Measurements from ENCODE around the gene TRIM24. TPM values are rescaled to one million over a fixed set of nuclear protein-coding genes. Genes with fewer than 3 reads are reported as not detected.

The TRIM24 gene
- polyA plus RNA-seq, 1 donor (not counting 4 experiments of a cell fraction or from before 2014, with no cell fraction given) = 7.9 TPM

GRCh38 chr7:138458576-138459412, 1.3 kb upstream of the TRIM24 start:
- Histone ChIP-seq H3K9ac (ENCODE audit: control insufficient read depth, extremely low read depth, insufficient read depth, low read length) (no peak overlapping the region), H3K36me3 (ENCODE audit: control insufficient read depth in 2 of 2, extremely low read depth in 1 of 2, insufficient read depth in 2 of 2, low read length in 2 of 2) (no peaks in the 10 kb centered on the region), H3K4me3 (ENCODE audit: control insufficient read depth in 2 of 3, extremely low read depth in 1 of 3, insufficient read depth in 2 of 3, low read depth in 1 of 3, low read length in 3 of 3) (no peak overlapping the region), H3K4me2 (ENCODE audit: control insufficient read depth, extremely low read depth, insufficient read depth, low read depth, low read length) (peak overlapping the region; percentile 30), H3K9me3 (ENCODE audit: control insufficient read depth, low read depth, low read length) (no peaks in the 10 kb centered on the region), H3K9me1 (ENCODE audit: control insufficient read depth, extremely low read depth, insufficient read depth, low read length) (no peaks in the 10 kb centered on the region), H3K27me3 (ENCODE audit: control insufficient read depth, extremely low read depth, insufficient read depth, low read length) (no peaks in the 10 kb centered on the region), H3K4me1 (ENCODE audit: control insufficient read depth, extremely low read depth, insufficient read depth, low read length) (peaks cover 5% of the 10 kb centered on the region), H3K27ac (ENCODE audit: control insufficient read depth, insufficient read depth, low read length) (no peak overlapping the region), H2AFZ (ENCODE audit: control insufficient read depth, low read length) (no peak overlapping the region), H3K79me2 (ENCODE audit: control insufficient read depth, insufficient read depth, low read length) (peaks cover 21% of the 10 kb centered on the region), H4K20me1 (ENCODE audit: control insufficient read depth, extremely low read depth, insufficient read depth, low read length) (no peaks in the 10 kb centered on the region)
- DNase-seq (ENCODE audit: low read depth, low spot score) (no peak), FAIRE-seq (no peak)
- dilution Hi-C loops (cut with MboI; ENCODE audit: extremely low pct_ligation_motif_present, low sequenced_read_pairs) = no loop called here
- TF ChIP-seq CTCF (optimal IDR thresholded peaks at IDR 0.05 in 1 of 3, IDR thresholded peaks at IDR 0.05 in 1 of 3, conservative IDR thresholded peaks at IDR 0.05 in 1 of 3; ENCODE audit: extremely low read depth in 1 of 3, insufficient read depth in 2 of 3, low read length in 3 of 3) (no peak), EZH2 (IDR thresholded peaks at IDR 0.05; ENCODE audit: low read length) (no peak)

GRCh38 chr7:138459413-138460175, 465 bp upstream of the TRIM24 start:
- DNase-seq (ENCODE audit: low read depth, low spot score) = peak; percentile 68
- dilution Hi-C loops (cut with MboI; ENCODE audit: extremely low pct_ligation_motif_present, low sequenced_read_pairs) = no loop called here
- no peaks in the 10 kb centered on the region for H3K27me3 ChIP-seq (ENCODE audit: control insufficient read depth, extremely low read depth, insufficient read depth, low read length)
- H4K20me1 ChIP-seq (ENCODE audit: control insufficient read depth, extremely low read depth, insufficient read depth, low read length) = no peaks in the 10 kb centered on the region
- TF ChIP-seq CTCF (optimal IDR thresholded peaks at IDR 0.05 in 1 of 3, IDR thresholded peaks at IDR 0.05 in 1 of 3, conservative IDR thresholded peaks at IDR 0.05 in 1 of 3; ENCODE audit: extremely low read depth in 1 of 3, insufficient read depth in 2 of 3, low read length in 3 of 3) = peak in 1 of 3 experiments; percentile 18
- no peak for TF ChIP-seq EZH2 (IDR thresholded peaks at IDR 0.05; ENCODE audit: low read length)
- H3K4me1 ChIP-seq (ENCODE audit: control insufficient read depth, extremely low read depth, insufficient read depth, low read length) = peaks cover 5% of the 10 kb centered on the region
- H3K27ac ChIP-seq (ENCODE audit: control insufficient read depth, insufficient read depth, low read length) = no peak overlapping the region
- no peak overlapping the region for H3K9ac ChIP-seq (ENCODE audit: control insufficient read depth, extremely low read depth, insufficient read depth, low read length)
- peak overlapping the region; percentile 76 for H3K4me2 ChIP-seq (ENCODE audit: control insufficient read depth, extremely low read depth, insufficient read depth, low read depth, low read length)
- peak overlapping the region; percentile 96 for H2AFZ ChIP-seq (ENCODE audit: control insufficient read depth, low read length)
- peaks cover 24% of the 10 kb centered on the region for H3K79me2 ChIP-seq (ENCODE audit: control insufficient read depth, insufficient read depth, low read length)
- peak overlapping the region in 2 of 3 experiments; percentile 66 to 76 for H3K4me3 ChIP-seq (ENCODE audit: control insufficient read depth in 2 of 3, extremely low read depth in 1 of 3, insufficient read depth in 2 of 3, low read depth in 1 of 3, low read length in 3 of 3)
- H3K36me3 ChIP-seq (ENCODE audit: control insufficient read depth in 2 of 2, extremely low read depth in 1 of 2, insufficient read depth in 2 of 2, low read length in 2 of 2) = no peaks in the 10 kb centered on the region
- FAIRE-seq = peak; percentile 67
- no peaks in the 10 kb centered on the region for H3K9me1 ChIP-seq (ENCODE audit: control insufficient read depth, extremely low read depth, insufficient read depth, low read length)
- H3K9me3 ChIP-seq (ENCODE audit: control insufficient read depth, low read depth, low read length) = no peaks in the 10 kb centered on the region
